Measurements from ENCODE around the gene POLR1B. TPM values are rescaled to one million over a fixed set of nuclear protein-coding genes. Genes with fewer than 3 reads are reported as not detected.
"Not testable (repeated sequence)": the region's sequence is repeated elsewhere in the genome, so short reads cannot be mapped to it uniquely, and the experiment has no call there.

POLR1B gene
- total and polyA plus RNA-seq, 8 donors: 18.4 to 25.3 (median 21.2) TPM

DNA sequence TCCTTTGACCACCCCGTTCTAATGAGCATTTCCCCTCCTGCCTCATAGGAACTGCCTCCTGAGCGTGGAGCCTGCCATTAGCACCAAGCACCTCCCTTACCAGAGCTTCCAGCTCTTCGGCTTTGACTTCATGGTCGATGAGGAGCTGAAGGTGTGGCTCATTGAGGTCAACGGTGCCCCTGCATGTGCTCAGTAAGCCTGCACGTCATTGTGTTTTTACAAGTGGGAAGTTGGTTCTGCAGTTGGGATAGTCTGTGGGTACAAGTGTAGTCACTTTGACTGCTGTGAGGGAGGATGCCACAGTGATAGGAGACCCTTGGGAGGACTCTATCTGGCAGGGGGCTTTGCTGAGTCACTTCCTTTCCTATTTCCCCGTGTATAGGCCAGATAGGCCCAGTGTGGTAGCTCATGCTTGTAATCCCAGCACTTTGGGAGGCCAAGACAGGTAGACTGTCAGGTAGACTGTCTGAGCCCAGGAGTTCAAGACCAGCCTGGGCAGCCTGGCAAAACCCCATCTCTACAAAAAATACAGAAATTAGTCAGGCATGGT lies 22.0 kb upstream of the POLR1B start:
- peaks cover 0 to 68% of the 10 kb centered on the region in 2 donors for H3K36me3 ChIP-seq
- no peaks in the 10 kb centered on the region for H3K27me3 ChIP-seq
- H3K27ac ChIP-seq: no peak overlapping the region
- no peaks in the 10 kb centered on the region for H3K4me1 ChIP-seq
- intact Hi-C loops (cut with DNase I): no loop called here
- TF ChIP-seq, protein P1, sequence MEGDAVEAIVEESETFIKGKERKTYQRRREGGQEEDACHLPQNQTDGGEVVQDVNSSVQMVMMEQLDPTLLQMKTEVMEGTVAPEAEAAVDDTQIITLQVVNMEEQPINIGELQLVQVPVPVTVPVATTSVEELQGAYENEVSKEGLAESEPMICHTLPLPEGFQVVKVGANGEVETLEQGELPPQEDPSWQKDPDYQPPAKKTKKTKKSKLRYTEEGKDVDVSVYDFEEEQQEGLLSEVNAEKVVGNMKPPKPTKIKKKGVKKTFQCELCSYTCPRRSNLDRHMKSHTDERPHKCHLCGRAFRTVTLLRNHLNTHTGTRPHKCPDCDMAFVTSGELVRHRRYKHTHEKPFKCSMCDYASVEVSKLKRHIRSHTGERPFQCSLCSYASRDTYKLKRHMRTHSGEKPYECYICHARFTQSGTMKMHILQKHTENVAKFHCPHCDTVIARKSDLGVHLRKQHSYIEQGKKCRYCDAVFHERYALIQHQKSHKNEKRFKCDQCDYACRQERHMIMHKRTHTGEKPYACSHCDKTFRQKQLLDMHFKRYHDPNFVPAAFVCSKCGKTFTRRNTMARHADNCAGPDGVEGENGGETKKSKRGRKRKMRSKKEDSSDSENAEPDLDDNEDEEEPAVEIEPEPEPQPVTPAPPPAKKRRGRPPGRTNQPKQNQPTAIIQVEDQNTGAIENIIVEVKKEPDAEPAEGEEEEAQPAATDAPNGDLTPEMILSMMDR (IDR thresholded peaks at IDR 0.05): no peak
- DNase-seq (no peak), ATAC-seq (no peak)
- H3K4me3 ChIP-seq: no peak overlapping the region
- no peaks in the 10 kb centered on the region for H3K9me3 ChIP-seq

DNA sequence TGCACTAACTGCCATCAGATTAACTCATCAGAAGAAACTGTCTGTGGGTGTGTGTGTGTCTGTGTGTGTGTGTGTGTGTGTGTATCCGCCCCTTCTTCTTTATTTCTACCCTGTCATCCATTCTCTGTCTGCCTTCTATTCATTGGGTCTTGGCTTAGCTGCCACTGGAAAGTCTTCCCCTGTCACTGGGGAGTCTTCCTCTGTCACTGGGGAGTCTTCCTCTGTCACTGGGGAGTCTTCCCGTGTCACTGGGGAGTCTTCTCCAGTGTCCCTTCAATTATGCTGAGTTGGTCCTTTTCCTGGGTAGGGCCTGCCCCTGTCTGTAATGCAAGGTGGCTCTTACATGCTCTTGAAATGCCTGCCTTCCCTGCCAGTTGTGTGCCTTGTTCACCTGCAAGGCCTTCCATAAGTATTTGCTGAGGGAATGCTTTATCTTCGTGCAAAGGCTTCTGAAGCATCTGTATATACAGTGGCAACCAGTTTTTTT lies 18.9 kb upstream of the POLR1B start:
- DNase-seq: no peak
- TF ChIP-seq, protein P1 (IDR thresholded peaks at IDR 0.05): no peak
- Histone ChIP-seq H3K4me3 (no peak overlapping the region), H3K27me3 (no peaks in the 10 kb centered on the region), H3K4me1 (no peaks in the 10 kb centered on the region), H3K9me3 (no peaks in the 10 kb centered on the region), H3K27ac (no peak overlapping the region), H3K36me3 (peaks cover 0 to 58% of the 10 kb centered on the region in 2 donors)
- no peak for ATAC-seq
- intact Hi-C loops (cut with DNase I): no loop called here

DNA sequence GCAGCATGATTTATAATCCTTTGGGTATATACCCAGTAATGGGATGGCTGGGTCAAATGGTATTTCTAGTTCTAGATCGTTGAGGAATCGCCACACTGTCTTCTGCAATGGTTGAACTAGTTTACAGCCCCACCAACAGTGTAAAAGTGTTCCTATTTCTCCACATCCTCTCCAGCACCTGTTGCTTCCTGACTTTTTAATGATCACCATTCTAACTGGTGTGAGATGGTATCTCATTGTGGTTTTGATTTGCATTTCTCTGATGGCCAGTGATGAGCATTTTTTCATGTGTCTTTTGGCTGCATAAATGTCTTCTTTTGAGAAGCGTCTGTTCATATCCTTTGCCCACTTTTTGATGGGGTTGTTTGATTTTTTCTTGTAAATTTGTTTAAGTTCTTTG lies 18.0 kb upstream of the POLR1B start:
- intact Hi-C loops (cut with DNase I); DNase-seq; H3K9me3 ChIP-seq; H3K27me3 ChIP-seq; ATAC-seq; H3K27ac ChIP-seq; H3K4me3 ChIP-seq; H3K4me1 ChIP-seq: not testable (repeated sequence)
- H3K36me3 ChIP-seq: peaks cover 0 to 58% of the 10 kb centered on the region in 2 donors

DNA sequence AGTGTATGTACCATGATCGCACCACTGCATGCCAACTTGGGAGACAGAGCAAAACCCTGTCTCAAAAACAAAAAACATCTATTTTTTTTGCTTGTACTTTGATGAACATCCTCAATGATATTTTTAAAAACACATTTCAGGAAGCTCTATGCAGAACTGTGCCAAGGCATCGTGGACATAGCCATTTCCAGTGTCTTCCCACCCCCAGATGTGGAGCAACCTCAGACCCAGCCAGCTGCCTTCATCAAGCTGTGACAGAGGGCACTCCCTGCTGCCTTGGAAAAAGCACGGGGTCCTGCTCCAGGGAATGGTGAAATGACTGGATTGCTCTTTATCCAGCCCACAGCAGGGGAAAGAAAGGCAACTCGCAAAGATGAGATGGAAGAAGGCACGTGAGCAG lies 13.7 kb upstream of the POLR1B start:
- Histone ChIP-seq H3K36me3 (peaks cover 0 to 53% of the 10 kb centered on the region in 2 donors), H3K4me3 (no peak overlapping the region), H3K27ac (no peak overlapping the region), H3K9me3 (no peaks in the 10 kb centered on the region), H3K27me3 (no peaks in the 10 kb centered on the region), H3K4me1 (no peaks in the 10 kb centered on the region)
- TF ChIP-seq, protein P1 (IDR thresholded peaks at IDR 0.05): no peak
- intact Hi-C loops (cut with DNase I): no loop called here
- DNase-seq (no peak), ATAC-seq (no peak)

DNA sequence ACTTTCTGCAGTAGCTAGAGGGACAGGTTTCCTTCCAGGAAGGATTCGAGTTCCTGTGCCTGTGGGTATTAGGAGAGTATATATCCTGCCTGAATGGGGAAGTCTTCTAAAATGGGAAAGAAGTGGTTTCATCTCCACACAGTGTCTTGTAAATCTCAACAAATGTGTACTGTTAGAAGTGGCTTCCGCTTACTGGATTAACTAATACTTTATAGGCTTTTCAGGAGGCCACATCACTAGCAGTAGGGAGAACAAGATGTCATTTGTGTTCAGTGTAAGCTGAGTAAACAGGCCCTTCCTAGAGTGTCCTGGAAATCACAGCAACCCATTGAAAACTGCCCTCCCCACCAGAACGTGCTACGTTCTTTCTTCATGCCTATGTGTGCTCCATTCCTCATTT lies 12.5 kb upstream of the POLR1B start:
- no peaks in the 10 kb centered on the region for H3K27me3 ChIP-seq
- H3K4me3 ChIP-seq: no peak overlapping the region
- H3K36me3 ChIP-seq: peaks cover 0 to 49% of the 10 kb centered on the region in 2 donors
- ATAC-seq (no peak), DNase-seq (no peak)
- H3K9me3 ChIP-seq: no peaks in the 10 kb centered on the region
- TF ChIP-seq, protein P1 (IDR thresholded peaks at IDR 0.05): no peak
- peak overlapping the region in 1 of 2 donors; percentile 41 for H3K27ac ChIP-seq
- intact Hi-C loops (cut with DNase I): no loop called here
- H3K4me1 ChIP-seq: no peaks in the 10 kb centered on the region

DNA sequence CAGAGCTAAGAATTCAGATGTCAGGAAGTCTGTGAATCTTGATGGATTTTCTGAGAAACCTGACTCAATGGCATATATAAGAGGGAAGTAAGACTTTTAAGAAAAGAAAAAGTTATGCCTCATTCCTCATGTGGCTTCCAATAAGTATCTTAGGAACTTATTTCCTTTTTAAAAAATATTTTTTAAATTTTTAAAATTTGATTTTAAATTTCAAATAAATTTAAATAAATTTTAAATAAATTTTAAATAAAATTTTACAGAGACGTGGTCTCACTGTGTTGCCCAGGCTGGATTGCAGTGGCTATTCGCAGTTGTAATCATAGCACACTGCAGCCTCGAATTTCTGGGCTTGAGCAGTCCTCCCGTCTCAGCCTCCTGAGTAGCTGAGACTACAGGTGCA lies 11.5 kb upstream of the POLR1B start:
- no peak for DNase-seq
- no peak overlapping the region for H3K27ac ChIP-seq
- H3K4me3 ChIP-seq: no peak overlapping the region
- H3K36me3 ChIP-seq: peaks cover 0 to 49% of the 10 kb centered on the region in 2 donors
- intact Hi-C loops (cut with DNase I): no loop called here
- no peaks in the 10 kb centered on the region for H3K27me3 ChIP-seq
- H3K4me1 ChIP-seq: no peaks in the 10 kb centered on the region
- H3K9me3 ChIP-seq: no peaks in the 10 kb centered on the region
- no peak for ATAC-seq
- TF ChIP-seq, protein P1 (IDR thresholded peaks at IDR 0.05): no peak
